Keratinocyte (primary cell): Measurements from ENCODE around the gene IRAK3.

Experiments used
- EZH2 ChIP-seq: IDR thresholded peaks from one replicate; pipeline ENCODE4 v1.6.1; 2012; ENCODE audit warnings: inconsistent platforms, mild to moderate bottlenecking, low read length, moderate library complexity
- TF ChIP-seq, protein P1 (sequence below), 3 experiments: IDR thresholded peaks in 1 of 3; conservative IDR thresholded peaks in 1 of 3; optimal IDR thresholded peaks in 1 of 3; 2 replicates in 2 of 3; 3 replicates in 1 of 3; pipeline versions ENCODE3 to v1.5.1; 2011; ENCODE audit warnings: low read length in 3 of 3, mild to moderate bottlenecking in 3 of 3, moderate library complexity in 2 of 3, control low read depth in 1 of 3, inconsistent platforms in 1 of 3; ENCODE audit not compliant: insufficient read depth in 2 of 3; ENCODE audit errors: extremely low read depth in 1 of 3

GRCh38 chr12:66164349-66164821, 24.6 kb upstream of the IRAK3 start:
- TF ChIP-seq, protein P1, sequence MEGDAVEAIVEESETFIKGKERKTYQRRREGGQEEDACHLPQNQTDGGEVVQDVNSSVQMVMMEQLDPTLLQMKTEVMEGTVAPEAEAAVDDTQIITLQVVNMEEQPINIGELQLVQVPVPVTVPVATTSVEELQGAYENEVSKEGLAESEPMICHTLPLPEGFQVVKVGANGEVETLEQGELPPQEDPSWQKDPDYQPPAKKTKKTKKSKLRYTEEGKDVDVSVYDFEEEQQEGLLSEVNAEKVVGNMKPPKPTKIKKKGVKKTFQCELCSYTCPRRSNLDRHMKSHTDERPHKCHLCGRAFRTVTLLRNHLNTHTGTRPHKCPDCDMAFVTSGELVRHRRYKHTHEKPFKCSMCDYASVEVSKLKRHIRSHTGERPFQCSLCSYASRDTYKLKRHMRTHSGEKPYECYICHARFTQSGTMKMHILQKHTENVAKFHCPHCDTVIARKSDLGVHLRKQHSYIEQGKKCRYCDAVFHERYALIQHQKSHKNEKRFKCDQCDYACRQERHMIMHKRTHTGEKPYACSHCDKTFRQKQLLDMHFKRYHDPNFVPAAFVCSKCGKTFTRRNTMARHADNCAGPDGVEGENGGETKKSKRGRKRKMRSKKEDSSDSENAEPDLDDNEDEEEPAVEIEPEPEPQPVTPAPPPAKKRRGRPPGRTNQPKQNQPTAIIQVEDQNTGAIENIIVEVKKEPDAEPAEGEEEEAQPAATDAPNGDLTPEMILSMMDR (optimal IDR thresholded peaks at IDR 0.05 in 1 of 3, IDR thresholded peaks at IDR 0.05 in 1 of 3, conservative IDR thresholded peaks at IDR 0.05 in 1 of 3; ENCODE audit: extremely low read depth in 1 of 3, insufficient read depth in 2 of 3, low read length in 3 of 3) = no peak
- TF ChIP-seq EZH2 = no peak
